A673 (cell line): ENCODE results near the gene DUS3L.

Source experiments
- CTCF ChIP-seq: fragments of 300-800, 200-600 bp; sonication (generic); conservative IDR thresholded peaks from 2 replicates; pipeline ENCODE4 v1.5.1; 2017; ENCODE audit warnings: low read depth, mild to moderate bottlenecking, antibody characterized with exemption, low read length, moderate library complexity, mixed read lengths
- EZH2 ChIP-seq: fragments of 200-600 bp; sonication (generic); IDR thresholded peaks from 2 replicates; pipeline ENCODE4 v1.6.1; 2017; ENCODE audit warnings: borderline replicate concordance, low read depth, mild to moderate bottlenecking, mixed read lengths, antibody characterized with exemption, low read length; ENCODE audit not compliant: poor library complexity, severe bottlenecking

- TF ChIP-seq CTCF (no peak), EZH2 (no peak)
Measured at GRCh38 chr19:5765220-5765619, 25.7 kb downstream of the DUS3L start.
